GM19463 (cell line): ENCODE data around the gene CENPI.
"Not testable (repeated sequence)": the region's sequence is repeated elsewhere in the genome, so short reads cannot be mapped to it uniquely, and the experiment has no call there.

Source experiments
- ATAC-seq: cut with Tn5 transposase; IDR thresholded peaks from one replicate; pipeline ENCODE4 v1.9.1; 2021; ENCODE audit warnings: mild to moderate bottlenecking, moderate library complexity; ENCODE audit not compliant: unreplicated experiment

Gene CENPI

GRCh38 chrX:101097546-101098453, at the start of gene CENPI:
CENPI (plus strand) TSS chrX:101098204; CDS start chrX:101101071, 2,867 bp downstream.
- peak; percentile 99 for ATAC-seq

GRCh38 chrX:101051153-101051548, 46.9 kb upstream of the CENPI start:
- ATAC-seq, result no peak

- ATAC-seq, result peak; percentile 88
Observed at GRCh38 chrX:101051549-101052302, 46.3 kb upstream of the CENPI start, which contains the start of gene TRMT2B. TRMT2B (minus strand) TSS chrX:101052111; CDS start chrX:101042289, 9,822 bp downstream.

GRCh38 chrX:101056551-101056950, 41.5 kb upstream of the CENPI start:
- not testable (repeated sequence) for ATAC-seq

- peak; percentile 83 for ATAC-seq
Observed at GRCh38 chrX:101057093-101057714, 40.8 kb upstream of the CENPI start.

GRCh38 chrX:101062176-101062575, 35.8 kb upstream of the CENPI start:
- ATAC-seq, result no peak

- no peak for ATAC-seq
Observed at GRCh38 chrX:101071582-101071981, 26.4 kb upstream of the CENPI start.

- no peak for ATAC-seq
Observed at GRCh38 chrX:101078716-101079598, 19.0 kb upstream of the CENPI start, which contains the start of gene TMEM35A. TMEM35A (plus strand) TSS chrX:101078879; CDS start chrX:101079003, 124 bp downstream.

GRCh38 chrX:101079736-101080270, 18.2 kb upstream of the CENPI start:
- ATAC-seq, result no peak

- ATAC-seq, result no peak
Observed at GRCh38 chrX:101080326-101081124, 17.5 kb upstream of the CENPI start.

GRCh38 chrX:101081231-101081630, 16.8 kb upstream of the CENPI start:
- ATAC-seq, result no peak

GRCh38 chrX:101091817-101092216, 6.2 kb upstream of the CENPI start:
- ATAC-seq, result no peak

GRCh38 chrX:101108284-101108683, 10.3 kb downstream of the CENPI start:
- ATAC-seq, result no peak

GRCh38 chrX:101117701-101118100, 19.7 kb downstream of the CENPI start:
- no peak for ATAC-seq

- no peak for ATAC-seq
Observed at GRCh38 chrX:101136235-101136634, 38.2 kb downstream of the CENPI start.
